Erythroblast (primary cell): ENCODE data around the gene GOLGA2.

ENCODE experiments used
- GATA1 ChIP-seq: IDR thresholded peaks from 2 replicates; pipeline ENCODE4 v1.6.1; 2011; ENCODE audit warnings: low read depth, mild to moderate bottlenecking, control low read depth, low read length, moderate library complexity
- POLR2A ChIP-seq: IDR thresholded peaks from 2 replicates; pipeline ENCODE4 v1.6.1; 2011; ENCODE audit warnings: mild to moderate bottlenecking, low read length

GRCh38 chr9:128254362-128254761 is 21.4 kb downstream of the GOLGA2 start:
- no peak for TF ChIP-seq POLR2A
- no peak for TF ChIP-seq GATA1
